Immature natural killer cell (primary cell): ENCODE results near the gene SNX11. TPM values are rescaled to one million over a fixed set of nuclear protein-coding genes. Genes with fewer than 3 reads are reported as not detected.

Experiments used
- DNase-seq, 3 donors: peaks; one replicate each; pipeline ENCODE4 v3.0.0; 2022; ENCODE audit warnings: mixed read lengths in 1 of 3
- H3K27ac Mint-ChIP-seq, 6 donors: one replicate each; pipeline ENCODE4 v1.8.0; 2020; ENCODE audit warnings: mixed read lengths in 6 of 6, mild to moderate bottlenecking in 5 of 6, inconsistent platforms in 4 of 6, moderate library complexity in 3 of 6
- H3K27me3 Mint-ChIP-seq, 3 donors: one replicate each; pipeline ENCODE4 v1.8.0; 2020 to 2021; ENCODE audit warnings: low read depth in 3 of 3, mild to moderate bottlenecking in 3 of 3, mixed read lengths in 3 of 3, moderate library complexity in 3 of 3, inconsistent platforms in 1 of 3
- H3K36me3 Mint-ChIP-seq, 3 donors: one replicate each; pipeline ENCODE4 v1.8.0; 2020; ENCODE audit warnings: mixed read lengths in 3 of 3, inconsistent platforms in 2 of 3, mild to moderate bottlenecking in 2 of 3
- H3K4me1 Mint-ChIP-seq, 2 donors: one replicate each; pipeline ENCODE4 v1.8.0; 2020; ENCODE audit warnings: inconsistent platforms in 2 of 2, mild to moderate bottlenecking in 2 of 2, mixed read lengths in 2 of 2, moderate library complexity in 1 of 2
- H3K4me3 Mint-ChIP-seq, 5 donors: one replicate each; pipeline ENCODE4 v1.8.0; 2020; ENCODE audit warnings: mild to moderate bottlenecking in 5 of 5, mixed read lengths in 5 of 5, inconsistent platforms in 3 of 5, moderate library complexity in 3 of 5
- H3K9me3 Mint-ChIP-seq, 6 donors: one replicate each; pipeline ENCODE4 v1.8.0; 2020; ENCODE audit warnings: mild to moderate bottlenecking in 6 of 6, mixed read lengths in 6 of 6, inconsistent platforms in 4 of 6, moderate library complexity in 3 of 6
- polyA plus RNA-seq, 3 donors: library from polyadenylated mRNA; unstranded; fragments of 300-500 nt; fragmentation: Illumina TruSeq; gene quantifications; one replicate each; pipeline ENCODE4 v1.2.3, GENCODE V29; 2021

SNX11 gene
- polyA plus RNA-seq, 3 donors from 2014 or later: 37.1 to 44.7 (median 41.2) TPM

DNA sequence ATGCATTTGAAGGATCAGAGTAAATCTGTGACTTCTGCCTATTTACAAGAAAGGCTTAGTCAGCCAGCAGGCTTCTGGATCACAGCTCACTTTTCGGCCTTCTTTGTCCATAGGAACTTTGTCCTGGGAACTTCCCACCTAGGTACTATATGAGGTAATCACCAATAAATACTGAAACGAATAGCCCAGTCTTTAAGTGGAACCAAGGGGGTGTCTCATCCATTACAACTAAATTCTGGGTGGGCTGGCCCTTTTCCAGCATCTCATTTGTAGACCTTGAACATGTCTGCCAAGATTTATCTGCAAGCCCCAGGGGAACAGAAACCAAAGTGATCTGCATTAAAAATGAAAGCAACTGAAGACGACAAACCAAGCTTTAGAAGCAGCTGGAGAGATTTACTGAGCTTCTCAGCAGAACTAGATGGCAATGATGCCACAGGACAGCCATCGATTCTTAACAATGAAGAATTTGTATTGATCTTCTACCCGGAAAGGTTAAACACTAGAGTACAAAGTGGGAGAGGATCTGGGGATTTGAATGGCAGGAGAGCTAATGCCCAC is 55.5 kb downstream of the SNX11 start:
- H3K27ac Mint-ChIP-seq: peak overlapping the region; percentile 34 to 66 (median 48)
- peaks cover 8 to 25% (median 10%) of the 10 kb centered on the region in 3 donors for H3K36me3 Mint-ChIP-seq
- H3K4me3 Mint-ChIP-seq: no peak overlapping the region
- H3K4me1 Mint-ChIP-seq: peaks cover 8 to 12% of the 10 kb centered on the region in 2 donors
- no peak for DNase-seq
- H3K27me3 Mint-ChIP-seq: peaks cover 0 to 2% (median 0%) of the 10 kb centered on the region in 3 donors
- H3K9me3 Mint-ChIP-seq: no peaks in the 10 kb centered on the region

DNA sequence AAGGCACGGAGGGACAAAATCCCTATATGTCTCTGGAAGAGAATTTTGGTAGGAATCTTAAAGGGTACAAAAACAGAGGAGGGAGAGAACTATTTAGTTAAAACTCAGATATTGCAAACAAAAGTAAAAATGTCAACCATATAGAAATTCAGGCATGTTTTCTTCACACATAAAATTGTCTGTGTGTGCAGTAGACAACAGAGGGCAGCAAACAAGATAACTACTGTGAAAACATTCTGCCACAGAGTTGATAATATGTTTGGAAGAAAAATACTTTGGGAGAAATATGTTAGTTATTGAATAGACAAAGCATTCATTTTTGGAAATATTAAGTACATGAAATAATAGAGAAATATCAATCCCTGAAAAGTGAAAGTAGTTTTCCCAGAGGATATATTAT is 56.2 kb downstream of the SNX11 start:
- Mint-ChIP-seq H3K36me3 (peaks cover 8 to 26% (median 10%) of the 10 kb centered on the region in 3 donors), H3K27me3 (peaks cover 0 to 6% (median 0%) of the 10 kb centered on the region in 3 donors), H3K4me3 (no peak overlapping the region), H3K27ac (peak overlapping the region in 4 of 6 donors; percentile 34 to 66 (median 48)), H3K9me3 (no peaks in the 10 kb centered on the region), H3K4me1 (peaks cover 8 to 12% of the 10 kb centered on the region in 2 donors)
- no peak for DNase-seq

DNA sequence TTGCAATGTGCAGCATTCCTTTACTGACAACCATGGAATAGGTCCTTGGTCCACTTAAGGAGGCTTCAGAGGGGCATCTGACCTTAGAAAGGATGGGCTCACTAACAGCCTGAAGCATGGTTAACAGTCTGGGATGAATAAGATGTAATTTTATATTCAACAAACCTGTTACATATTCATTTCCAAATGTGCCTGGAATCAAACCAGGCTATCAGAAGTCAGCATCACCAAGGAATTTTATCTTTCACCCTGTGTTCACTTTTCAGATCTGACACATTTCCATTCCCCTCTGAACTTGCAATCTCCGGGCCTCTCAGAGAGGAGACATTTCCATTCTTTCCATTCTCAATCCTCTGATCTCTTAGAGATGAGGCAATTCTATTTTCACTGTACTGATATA is 62.4 kb downstream of the SNX11 start:
- DNase-seq: no peak
- Mint-ChIP-seq H3K27ac (peak overlapping the region in 2 of 6 donors; percentile 17 to 29), H3K9me3 (no peaks in the 10 kb centered on the region), H3K4me3 (no peak overlapping the region), H3K36me3 (peaks cover 11 to 30% (median 18%) of the 10 kb centered on the region in 3 donors), H3K4me1 (peaks cover 12 to 26% of the 10 kb centered on the region in 2 donors), H3K27me3 (peaks cover 1 to 3% (median 2%) of the 10 kb centered on the region in 3 donors)

Other genes with a start within 250 kb of the SNX11 start
- gene SP2, start 211.5 kb upstream of the SNX11 start, polyA plus RNA-seq: 10 to 100 TPM in 1 of 3 donors, 1 to 10 TPM in 2; 2.0 to 13.7 (median 5.0) TPM
- gene PNPO, start 166.2 kb upstream of the SNX11 start, polyA plus RNA-seq: 10 to 100 TPM; 14.3 to 21.2 (median 18.6) TPM
- under 1 TPM in 1 of 3 donors, not detected in 2; 0.16 TPM for gene PRR15L, start 149.9 kb upstream of the SNX11 start, polyA plus RNA-seq
- 10 to 100 TPM; 66.3 to 97.2 (median 84.0) TPM for gene CDK5RAP3, start 136.7 kb upstream of the SNX11 start, polyA plus RNA-seq
- gene COPZ2, start 70.0 kb upstream of the SNX11 start, polyA plus RNA-seq: 10 to 100 TPM; 38.9 to 64.2 (median 41.3) TPM
- 10 to 100 TPM in 1 of 3 donors, 1 to 10 TPM in 2; 5.9 to 18.4 (median 7.1) TPM for gene NFE2L1, start 59.4 kb upstream of the SNX11 start, polyA plus RNA-seq
- gene CBX1, start 6.3 kb upstream of the SNX11 start, polyA plus RNA-seq: 10 to 100 TPM; 19.3 to 30.0 (median 27.0) TPM